Hematopoietic multipotent progenitor cell treated with erythropoietin and hydrocortisone succinate and interleukin-3 and kit ligand, for 17 days (in vitro differentiated cells): ENCODE results near the gene ULK4.
"Not testable (repeated sequence)": the region's sequence is repeated elsewhere in the genome, so short reads cannot be mapped to it uniquely, and the experiment has no call there.

Experiments
- DNase-seq: peaks from one replicate; pipeline ENCODE4 v3.0.0-alpha.2; 2015; ENCODE audit warnings: low spot score

ULK4 gene

DNA sequence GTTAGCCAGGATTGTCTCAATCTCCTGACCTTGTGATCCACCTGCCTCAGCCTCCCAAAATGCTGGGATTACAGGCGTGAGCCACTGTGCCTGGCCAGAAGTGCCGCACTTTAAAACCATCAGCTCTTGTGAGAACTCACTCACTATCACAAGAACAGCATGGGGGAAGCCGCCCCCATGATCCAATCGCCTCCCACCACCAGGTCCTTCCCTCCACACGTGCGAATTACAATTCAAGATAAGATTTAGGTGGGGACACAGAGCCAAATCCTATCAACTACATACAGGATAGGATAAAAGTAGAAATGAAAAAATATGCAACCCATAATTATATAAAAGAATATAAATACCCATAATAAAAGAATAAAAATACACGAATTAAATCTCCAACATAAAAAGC is 199.0 kb downstream of the ULK4 start:
- not testable (repeated sequence) for DNase-seq

DNA sequence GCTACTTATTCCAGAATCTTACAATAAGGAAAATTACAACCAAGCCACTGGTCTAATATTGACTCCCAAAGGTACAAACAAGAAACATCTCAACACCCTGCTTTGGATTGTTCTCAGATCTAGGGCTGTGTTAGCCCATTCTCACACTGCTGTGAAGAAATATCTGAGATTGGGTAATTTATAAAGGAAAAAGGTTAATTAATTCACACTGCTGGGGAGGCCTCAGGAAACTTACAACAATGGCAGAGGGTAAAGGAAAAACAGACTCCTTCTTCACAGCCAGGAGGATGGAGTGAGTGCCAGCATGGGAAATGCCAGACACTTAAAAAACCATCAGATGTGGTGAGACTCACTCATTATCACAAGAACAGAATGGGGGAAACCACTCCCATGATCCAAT is 208.3 kb downstream of the ULK4 start:
- DNase-seq: no peak

DNA sequence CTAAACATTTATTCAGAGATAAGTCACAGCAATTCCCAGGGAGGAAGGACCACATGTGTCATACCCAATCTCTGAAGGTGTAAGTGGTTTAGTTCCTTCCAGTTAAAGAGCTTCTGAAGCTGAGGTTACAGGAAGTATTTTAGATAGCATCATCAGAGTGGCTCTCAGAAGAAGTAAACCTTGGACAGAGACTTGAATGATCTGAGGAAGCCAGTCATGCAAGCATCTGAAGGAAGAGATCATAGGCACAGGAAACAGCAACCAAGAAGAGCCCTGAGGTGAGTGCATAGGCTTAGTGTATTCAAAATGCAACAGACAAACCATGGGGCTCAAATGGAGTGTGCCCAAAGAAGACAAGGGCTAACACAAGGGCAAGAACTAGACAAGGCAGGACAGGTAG is 210.3 kb downstream of the ULK4 start:
- no peak for DNase-seq

DNA sequence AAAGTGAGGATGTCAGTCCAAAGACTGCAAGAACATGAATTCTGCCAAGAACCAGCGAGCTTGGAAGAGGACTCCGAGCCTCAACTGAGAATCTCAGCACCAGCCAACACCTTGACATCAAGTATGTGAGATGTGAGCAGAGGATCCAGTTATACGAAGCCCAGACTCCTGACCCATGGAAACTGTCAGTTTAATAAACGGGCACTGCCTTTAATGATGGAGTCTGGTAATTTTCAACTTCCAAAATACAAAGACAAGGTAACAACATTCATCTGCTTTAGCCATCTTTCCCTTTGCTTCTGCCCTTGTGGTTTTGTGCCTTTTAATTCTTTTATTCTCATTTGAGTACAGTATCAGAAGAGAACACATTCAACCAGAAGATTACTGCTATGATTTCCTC is 211.9 kb downstream of the ULK4 start:
- no peak for DNase-seq

DNA sequence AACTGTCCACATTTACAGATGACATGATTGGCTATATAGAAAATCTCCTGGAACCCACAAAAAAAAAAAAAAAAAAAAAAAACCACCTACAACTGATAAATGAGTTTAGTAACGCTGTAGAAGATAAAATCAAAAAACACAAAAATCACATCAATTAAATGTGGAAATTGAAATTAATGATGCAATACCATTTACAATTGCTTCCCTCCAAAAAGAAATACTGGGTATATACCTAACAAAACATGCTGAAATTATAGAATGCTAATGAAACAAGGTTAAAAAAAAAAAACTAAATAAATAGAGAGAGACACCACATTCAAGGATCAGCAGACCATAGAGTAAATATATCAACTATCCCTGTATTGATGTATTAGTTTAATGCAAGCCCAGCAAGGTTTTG is 215.7 kb downstream of the ULK4 start:
- DNase-seq: no peak

DNA sequence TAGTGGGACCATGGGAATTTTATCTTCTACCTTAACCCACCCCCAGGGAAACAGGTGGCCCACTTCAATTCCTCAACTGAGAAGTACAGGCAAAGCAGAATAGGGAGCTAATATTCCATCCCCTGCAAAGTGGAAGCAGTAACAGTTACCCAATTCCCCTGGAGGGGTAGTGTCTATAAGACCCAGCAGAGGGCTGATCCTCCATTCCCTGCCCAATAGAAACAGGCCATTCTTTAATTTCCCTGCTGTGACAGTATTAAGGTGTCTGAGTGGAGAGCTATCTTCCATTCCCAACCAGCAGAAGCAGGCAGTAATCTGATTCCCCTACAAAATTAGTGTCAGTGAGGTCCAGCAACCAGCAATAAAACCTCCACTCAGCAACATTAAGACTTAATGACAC is 219.8 kb downstream of the ULK4 start:
- DNase-seq: no peak

DNA sequence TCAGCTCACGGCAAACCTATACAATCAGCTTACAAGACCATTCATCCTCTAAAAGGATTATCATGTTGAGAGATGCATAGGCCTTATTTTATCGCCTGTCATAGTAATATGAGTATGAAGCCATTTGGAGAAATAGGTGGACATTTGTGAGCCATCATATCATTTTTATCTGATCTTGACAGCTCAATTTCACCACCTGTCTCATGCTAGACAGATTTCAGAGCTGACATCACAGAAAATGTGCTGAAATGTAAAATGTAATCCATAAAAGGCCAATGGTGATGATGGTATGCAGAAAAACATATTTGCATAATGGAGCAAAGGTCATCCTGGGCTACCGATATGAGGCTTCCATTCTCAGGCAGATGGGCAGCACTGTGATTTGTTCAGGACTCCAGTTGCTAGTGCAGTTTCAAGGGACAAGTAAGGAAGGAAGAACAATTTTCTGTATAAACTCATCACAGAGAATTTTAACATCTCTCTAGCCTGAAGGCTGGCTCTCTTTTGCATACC is 221.5 kb downstream of the ULK4 start:
- no peak for DNase-seq

DNA sequence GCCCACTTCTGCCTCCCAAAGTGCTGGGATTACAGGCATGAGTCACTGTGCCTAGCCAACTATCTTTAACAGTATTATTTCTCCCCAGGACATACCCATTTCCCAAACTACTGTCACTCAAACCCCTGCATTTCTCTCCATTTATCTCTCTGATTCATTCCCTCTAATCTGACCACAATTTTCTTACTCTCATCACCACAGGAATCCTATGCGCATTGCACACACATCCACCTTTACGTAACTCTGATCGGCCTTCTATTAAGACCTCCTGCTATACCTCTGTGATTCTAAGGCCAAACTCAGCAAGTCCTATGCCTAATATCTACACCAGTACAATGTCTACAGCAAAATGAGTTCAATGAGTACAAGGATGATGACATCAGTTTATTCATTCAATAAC is 235.0 kb downstream of the ULK4 start:
- DNase-seq: no peak

DNA sequence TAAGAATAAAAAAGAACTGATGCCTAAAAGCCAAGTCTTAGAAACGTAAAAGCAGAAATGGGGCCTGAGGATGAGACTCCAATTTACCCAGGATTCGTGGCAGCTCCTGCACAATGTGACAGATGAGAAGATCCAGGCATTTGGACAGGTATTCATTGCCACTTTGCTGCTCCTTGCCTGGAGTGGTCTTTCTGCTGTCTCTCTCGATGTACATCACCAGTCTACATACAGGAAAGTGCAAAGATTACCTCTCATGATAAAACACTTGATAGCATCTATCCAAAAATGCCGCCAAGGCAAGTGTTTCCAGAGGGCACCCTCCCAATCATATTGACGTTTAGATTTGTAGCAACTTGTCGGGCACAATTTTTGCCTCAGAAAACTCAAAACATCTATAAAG is 244.3 kb downstream of the ULK4 start:
- no peak for DNase-seq

DNA sequence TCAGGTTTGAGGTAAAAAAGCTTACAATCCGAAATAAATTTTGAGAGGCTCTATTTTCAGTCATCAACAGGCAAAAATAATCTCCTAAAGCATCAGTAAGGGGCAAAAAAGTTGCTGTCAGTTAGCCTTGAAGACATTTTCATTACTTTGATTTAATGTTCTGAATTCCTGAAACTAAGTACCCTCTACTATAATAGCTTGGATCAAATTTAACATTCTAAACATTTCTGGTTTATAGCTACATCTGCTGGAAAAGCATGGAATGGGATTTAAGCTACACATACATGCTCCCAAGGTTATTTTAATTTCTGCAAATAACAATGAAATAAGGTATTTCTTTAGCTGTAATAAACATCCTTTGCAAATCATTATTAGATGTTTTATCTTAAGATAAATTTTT is 245.4 kb downstream of the ULK4 start:
- DNase-seq: no peak

DNA sequence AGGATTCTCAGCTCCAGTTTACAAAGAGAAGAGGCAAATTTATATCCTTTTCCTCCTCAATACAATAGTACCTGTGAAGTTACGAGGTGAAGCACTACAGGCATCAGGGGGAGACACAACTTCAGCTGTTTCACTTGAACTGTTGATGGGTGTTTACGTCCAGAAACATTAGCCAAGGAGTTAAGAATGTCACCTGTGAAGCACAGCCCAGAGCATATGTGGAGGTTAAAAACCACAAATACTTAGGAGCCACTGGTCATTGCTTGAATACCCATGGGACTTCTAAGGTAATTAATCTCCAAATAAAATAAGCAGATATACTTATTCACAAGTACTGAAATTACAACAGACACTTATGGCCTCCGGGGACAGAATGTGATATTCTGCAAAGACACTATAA is 246.5 kb downstream of the ULK4 start:
- DNase-seq: no peak

DNA sequence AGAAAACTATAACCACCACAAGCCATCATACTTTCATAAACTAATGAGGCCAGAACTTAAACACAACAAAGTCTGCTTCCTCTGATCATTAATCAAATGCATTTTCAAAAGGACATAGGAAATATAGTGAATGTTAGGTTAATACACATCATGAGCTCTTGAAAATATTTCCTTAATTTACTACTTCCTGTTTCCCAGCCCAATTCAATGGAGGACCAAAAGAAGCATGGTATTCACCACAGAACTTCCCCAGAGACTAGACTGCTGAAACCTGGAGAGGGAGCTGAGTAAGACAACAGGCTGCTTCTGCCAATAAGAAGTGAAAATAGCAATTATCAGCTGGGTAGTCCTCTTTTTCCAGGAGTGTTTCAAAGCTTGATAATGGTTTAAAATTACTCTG is 250.3 kb downstream of the ULK4 start:
- DNase-seq: no peak

DNA sequence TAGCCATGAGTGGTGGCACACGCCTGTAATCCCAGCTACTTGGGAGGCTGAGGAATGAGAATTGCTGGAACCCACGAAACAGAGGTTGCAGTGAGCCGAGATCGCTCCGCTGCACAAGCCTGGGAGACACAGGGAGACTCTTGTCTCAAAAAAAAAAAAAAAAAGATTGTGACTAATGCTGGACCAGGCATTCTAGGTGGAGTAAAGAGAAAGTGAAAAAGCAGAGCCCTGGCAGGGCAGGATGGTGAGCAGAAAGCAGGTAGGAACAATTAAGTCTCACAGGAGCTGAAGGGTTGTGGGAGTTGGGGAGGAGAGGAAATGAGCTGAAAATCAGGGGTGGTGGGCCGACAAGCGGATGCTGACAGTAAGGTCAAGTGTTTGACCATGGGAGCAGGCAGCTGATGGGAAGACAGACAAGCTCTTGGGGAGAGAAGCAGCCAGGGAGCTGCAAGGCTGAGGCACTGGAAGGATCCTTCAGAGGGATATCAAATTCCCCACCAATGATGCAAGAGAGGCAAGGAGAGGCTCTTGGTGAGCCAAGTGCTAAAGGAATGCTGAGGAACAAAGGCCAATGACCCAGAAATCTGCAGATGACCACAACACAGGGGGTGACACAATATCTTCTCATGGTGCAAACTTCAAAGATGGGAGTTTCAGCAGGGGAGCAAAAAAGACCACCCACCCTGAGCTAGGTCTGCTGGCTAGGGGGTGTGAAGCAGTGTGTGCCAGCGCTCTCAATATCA is 251.1 kb downstream of the ULK4 start:
- no peak for DNase-seq

DNA sequence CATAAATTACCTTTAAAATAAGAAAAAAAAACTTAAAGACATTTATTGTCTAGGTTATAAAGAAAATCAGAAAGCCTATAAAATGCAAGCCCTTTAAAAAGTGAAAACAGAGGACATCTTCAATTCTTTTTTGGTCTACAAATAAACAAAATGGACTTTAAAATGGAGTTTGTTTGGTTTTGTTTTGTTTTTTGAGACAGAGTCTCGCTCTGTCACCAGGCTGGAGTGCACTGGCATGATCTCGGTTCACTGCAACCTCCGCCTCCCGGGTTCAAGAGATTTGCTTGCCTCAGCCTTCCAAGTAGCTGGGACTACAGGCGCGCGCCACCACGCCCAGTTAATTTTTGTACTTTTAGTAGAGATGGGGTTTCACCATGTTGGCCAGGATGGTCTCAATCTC is 252.7 kb downstream of the ULK4 start:
- not testable (repeated sequence) for DNase-seq

DNA sequence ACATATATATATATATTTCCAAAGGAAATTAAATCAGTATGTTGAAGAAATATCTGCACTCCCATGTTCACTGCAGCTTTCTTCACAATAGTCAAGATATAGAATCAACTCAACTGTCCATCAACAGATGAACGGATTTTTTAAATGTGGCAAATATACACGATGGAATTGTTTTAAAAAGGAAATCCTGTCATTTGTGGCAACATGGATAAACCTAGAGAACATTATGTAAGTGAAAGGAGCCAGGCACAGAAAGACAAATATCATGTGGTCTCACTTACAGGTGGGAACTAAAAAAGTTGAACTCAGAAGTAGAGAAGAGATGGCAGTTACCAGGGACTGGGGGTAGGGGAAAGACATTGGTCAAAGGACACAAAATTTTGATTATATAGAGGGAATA is 253.7 kb downstream of the ULK4 start:
- no peak for DNase-seq

DNA sequence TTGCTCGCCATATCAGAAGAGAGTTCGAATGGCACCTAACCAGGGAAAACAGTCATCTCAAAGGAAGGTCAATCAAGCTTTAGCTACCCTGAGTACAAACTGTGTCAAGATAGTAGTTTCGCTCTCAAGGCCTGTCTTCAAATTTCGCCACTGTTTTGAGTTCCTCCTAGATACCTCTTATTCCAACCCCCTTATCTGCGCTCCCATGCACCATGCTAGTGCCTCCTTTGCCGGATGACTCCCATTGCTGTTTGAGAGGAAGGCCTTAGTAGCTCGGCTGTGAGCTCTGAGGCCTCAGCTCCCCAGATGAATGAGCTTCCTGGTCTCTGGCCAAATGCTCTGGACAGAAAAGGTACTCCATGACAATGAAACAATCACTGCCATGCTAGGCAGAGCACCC is 256.0 kb downstream of the ULK4 start:
- no peak for DNase-seq

DNA sequence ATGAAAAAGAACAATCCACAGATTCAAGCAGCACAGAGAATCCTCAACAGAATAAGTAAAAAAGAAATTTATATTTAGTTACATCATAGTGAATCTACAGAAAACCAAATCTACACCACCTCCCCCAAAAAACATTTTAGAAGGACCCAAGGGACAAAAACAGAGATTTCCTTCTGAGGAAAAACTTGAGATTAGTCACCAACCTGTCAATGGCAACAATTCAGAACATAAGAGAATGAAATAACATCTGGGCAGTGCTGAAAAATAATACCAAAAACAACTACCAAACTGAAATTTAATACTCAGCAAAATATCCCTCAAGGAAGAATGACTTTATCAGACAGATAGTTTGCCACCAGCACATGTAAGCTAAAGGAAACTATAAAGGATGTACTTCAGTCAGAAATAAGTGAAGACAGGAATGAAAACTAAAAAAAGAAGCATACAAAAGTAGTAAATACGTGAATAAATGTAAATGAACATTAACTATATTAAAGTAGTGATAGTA is 260.7 kb downstream of the ULK4 start:
- DNase-seq: no peak

DNA sequence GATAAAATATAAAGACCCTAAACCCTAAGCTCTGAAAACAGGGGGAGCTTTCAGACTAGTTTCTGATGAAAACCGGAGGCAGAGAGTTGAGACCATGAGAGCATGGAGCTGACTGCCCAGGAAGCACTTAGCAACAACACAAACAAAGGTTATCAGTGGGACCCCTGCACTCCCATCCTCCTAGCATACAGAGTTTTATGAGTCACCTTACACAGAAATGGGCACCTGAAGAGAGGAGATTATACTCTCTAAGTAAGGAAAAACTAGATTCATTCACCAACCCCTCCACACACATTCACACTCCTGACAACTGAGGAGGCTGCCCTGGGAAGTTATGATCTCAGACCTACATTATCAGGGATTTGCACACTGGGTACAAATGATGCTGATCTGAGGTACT is 261.7 kb downstream of the ULK4 start:
- DNase-seq: no peak

DNA sequence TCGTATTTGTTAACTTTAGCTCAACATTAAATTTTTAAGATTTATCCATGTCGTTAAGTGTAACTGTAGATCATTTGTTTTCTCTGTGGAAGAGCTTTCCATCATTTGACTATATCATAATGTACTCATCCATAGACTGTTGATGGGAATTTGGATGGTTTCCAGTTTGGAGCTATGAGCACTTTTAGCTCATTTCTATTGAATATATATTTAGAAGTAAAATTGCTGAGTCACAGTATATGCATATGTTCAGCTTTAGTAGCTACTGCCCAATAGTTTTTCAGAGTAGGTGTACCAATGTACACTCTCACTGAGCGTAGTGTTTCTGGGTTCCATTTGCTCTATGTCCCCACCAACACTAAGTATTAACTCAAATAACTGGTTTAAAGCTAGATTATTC is 263.0 kb downstream of the ULK4 start:
- DNase-seq: no peak

DNA sequence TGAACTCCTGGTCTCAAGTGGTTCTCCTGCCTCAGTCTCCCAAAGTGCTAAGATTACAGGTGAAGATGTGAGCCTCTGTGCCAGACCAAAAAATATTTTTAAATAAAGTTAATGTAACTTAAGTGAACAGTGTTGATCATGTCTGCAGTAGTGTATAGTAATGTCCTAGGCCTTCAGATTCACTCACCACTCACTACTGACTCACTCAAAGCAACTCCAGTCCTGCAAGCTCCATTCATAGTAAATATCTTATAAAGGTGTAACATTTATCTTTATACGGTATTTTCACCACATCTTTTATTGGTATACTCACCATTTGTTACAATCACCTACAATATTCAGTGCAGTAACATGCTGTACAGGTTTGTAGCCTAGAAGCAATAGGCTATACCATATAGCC is 264.2 kb downstream of the ULK4 start:
- no peak for DNase-seq

DNA sequence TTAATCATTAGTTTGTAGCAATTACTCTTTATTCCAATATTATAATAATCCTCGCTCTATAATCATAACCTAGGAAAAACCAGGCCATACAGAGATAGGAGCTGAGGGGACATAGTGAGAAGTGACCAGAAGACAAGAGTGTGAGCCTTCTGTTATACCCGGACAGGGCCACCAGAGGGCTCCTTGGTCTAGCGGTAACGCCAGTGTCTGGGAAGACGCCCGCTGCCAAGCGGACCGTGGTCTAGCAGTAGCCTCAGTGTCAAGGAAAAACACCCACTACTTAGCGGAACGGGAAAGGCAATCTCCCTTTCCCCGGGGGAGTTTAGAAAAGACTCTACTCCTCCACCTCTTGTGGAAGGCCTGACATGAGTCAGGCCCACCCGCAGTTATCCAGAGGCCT is 266.1 kb downstream of the ULK4 start:
- DNase-seq: not testable (repeated sequence)

DNA sequence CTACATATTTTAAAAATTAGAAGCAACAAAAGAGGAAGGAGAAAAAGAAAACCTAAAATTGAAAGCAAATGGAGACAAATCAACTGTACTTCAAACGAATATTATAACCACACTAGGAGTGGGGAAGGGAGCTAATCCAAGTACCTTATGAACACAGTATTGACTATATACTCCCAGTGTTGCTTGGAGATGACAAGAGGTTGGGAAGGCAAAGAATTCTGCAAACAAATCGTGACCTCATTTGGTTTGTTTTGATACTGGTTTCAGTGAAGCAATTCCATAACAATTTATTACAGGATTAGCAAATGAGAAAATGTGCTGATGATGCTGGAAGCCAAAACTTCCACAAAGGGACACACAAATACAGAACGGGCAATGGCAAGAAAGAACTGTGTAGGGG is 268.1 kb downstream of the ULK4 start:
- no peak for DNase-seq

DNA sequence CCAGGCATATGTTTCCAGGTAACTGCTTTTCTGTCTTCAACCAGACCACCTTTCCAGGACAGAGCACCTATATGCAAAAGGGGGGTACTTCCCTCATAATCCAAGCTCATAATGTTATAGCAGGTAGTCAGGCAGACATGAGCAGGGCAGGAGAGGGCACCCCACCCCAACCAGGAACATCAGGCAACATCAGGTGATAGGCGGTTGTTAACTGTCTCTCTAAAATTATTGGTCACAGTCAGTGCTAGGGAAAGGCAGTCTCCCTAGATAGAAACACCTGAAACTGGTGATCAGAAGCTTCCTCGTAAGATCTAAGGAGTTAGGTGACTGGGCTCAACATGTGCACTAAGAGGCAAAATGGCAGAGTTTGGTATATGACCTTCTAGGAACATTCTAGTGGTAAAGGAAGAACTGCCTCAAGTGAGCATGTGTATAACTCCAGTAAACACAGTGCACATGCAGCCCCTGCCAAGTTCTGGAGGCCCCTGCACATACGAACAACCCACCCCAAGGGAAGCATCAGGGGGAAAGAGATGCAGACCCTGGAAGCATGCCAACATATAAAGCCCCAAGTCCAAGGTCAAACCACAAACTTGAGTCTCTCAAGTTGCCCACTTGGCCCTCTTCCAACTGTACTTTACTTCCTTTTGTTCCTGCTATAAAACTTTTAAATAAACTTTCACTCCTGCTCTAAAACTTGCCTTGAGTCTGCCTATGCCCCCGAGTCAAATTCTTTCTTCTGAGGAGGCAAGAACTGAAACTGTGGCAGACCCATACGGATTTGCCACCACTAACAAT is 270.9 kb downstream of the ULK4 start:
- no peak for DNase-seq
